Right lobe of liver (tissue), 6 donors: Measurements from ENCODE around the gene CRISP2. TPM values are rescaled to one million over a fixed set of nuclear protein-coding genes. Genes with fewer than 3 reads are reported as not detected.

Experiments used
- ATAC-seq, 4 donors: fragments of 200-7000 bp; cut with Tn5 transposase; one replicate each; pipeline ENCODE4 v1.9.1; 2020; ENCODE audit warnings: mild to moderate bottlenecking in 4 of 4, moderate library complexity in 4 of 4
- DNase-seq, 3 donors: peaks; one replicate each; pipeline ENCODE4 v3.0.0-alpha.2; 2020
- H3K27ac ChIP-seq, 3 donors: fragments of 200-600 bp; one replicate each; pipeline ENCODE4 v1.8.0; 2022
- H3K27me3 ChIP-seq, 2 donors: fragments of 200-600 bp; one replicate each; pipeline ENCODE4 v1.8.0; 2022
- H3K36me3 ChIP-seq, 4 donors: fragments of 200-600 bp; sonication (generic) in 1 of 4; one replicate each; pipeline versions ENCODE4 v1.5.1 to v1.8.0; 2017 to 2022; ENCODE audit warnings: control low read depth in 1 of 4
- H3K4me1 ChIP-seq, 4 donors: fragments of 200-600 bp; sonication (generic) in 1 of 4; one replicate each; pipeline versions ENCODE4 v1.5.1 to v1.8.0; 2017 to 2022; ENCODE audit warnings: control low read depth in 1 of 4
- H3K4me3 ChIP-seq, 3 donors: fragments of 200-600 bp; one replicate each; pipeline ENCODE4 v1.8.0; 2022
- H3K9me3 ChIP-seq, 4 donors: fragments of 200-600 bp; sonication (generic) in 1 of 4; one replicate each; pipeline versions ENCODE4 v1.5.1 to v1.8.0; 2017 to 2022; ENCODE audit warnings: control low read depth in 1 of 4
- CTCF ChIP-seq, 4 donors: fragments of 200-600 bp in 3 of 4; fragments of 450-650 bp in 1 of 4; IDR thresholded peaks; one replicate each; pipeline versions ENCODE4 v1.5.1 to v1.8.0; 2016 to 2022; ENCODE audit warnings: antibody characterized with exemption in 4 of 4, mild to moderate bottlenecking in 2 of 4
- POLR2A ChIP-seq: fragments of 450-650 bp; IDR thresholded peaks from one replicate; pipeline ENCODE4 v1.6.1; 2017; ENCODE audit warnings: antibody characterized with exemption, mild to moderate bottlenecking
- WGBS: methylation state at CpG from one replicate; pipeline ENCODE4 v1.1.6; 2018; ENCODE audit warnings: low coverage, low lambda C conversion rate; ENCODE audit not compliant: insufficient coverage; ENCODE audit errors: missing lambda C conversion rate; 5-methylcytosine and 5-hydroxymethylcytosine counted together
- intact Hi-C, 2 donors: fragments of 100-400 bp; cut with DNase I; formaldehyde crosslinking; loops; one replicate each; pipeline versions ENCODE4 v1.11.2 to v1.14.1; 2022
- long read RNA-seq: library from polyadenylated mRNA; unstranded; transcript quantifications from one replicate; pipeline ENCODE4 v2.0.0, GENCODE V29; 2019
- total RNA-seq, 6 experiments: library from RNA; depleted of rRNA in 2 of 6; stranded (reverse); fragments of >200 nt in 2 of 6; fragmentation: NEBNext Ultra II Directional in 3 of 6; extraction: Animal tissue kit (Norgen Biotek cat#: 25700) in 3 of 6; gene quantifications; one replicate each; pipeline versions ENCODE4 v1.1.0 to v1.2.4, GENCODE V29; 2016 to 2023
- donor health status: DM: no; HTN: yes; CAD: no.
- donor health status: DM: no; HTN: no; CAD: no.
- donor health status: DM: no; HTN: no; CAD: no.
- donor health status: DM: no; HTN: yes; CAD: no.
- donor health status: DM: no; HTN: yes; CAD: no.

Gene CRISP2, protein sequence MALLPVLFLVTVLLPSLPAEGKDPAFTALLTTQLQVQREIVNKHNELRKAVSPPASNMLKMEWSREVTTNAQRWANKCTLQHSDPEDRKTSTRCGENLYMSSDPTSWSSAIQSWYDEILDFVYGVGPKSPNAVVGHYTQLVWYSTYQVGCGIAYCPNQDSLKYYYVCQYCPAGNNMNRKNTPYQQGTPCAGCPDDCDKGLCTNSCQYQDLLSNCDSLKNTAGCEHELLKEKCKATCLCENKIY
- total RNA-seq, result not detected
- long read RNA-seq, result 0 reads

DNA sequence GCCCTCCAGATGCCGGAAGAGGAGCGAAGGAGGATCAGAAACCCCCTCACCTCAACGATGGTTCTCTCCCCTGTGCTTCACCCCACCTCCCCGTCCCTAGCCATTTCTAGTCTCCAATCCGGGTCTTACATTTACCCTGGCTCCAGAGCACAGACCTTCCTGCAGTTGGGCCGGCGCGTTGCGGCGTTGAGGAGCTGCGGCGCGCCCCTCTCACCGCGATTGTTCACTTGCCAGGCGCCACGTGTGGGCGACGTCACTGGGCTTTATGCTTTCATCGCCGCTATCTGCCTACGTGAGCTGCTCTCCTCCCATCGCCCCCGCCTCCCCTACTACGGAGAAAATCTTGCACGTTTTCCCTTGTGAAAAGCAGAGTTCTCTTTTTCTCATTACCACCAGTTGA is at the start of gene CRISP2:
TSS of gene CRISP2 (minus strand) at position 198 of the 400 bp plus-strand sequence. CDS start 4,347 bp downstream, outside the sequence.
- no peak within 1 kb of the TSS for H3K4me3 ChIP-seq
- ATAC-seq, result no peak
- no peak for DNase-seq

GRCh38 chr6:49744259-49744658 is 30.9 kb upstream of the CRISP2 start, which contains the start of gene CRISP3:
Gene CRISP3 (minus strand): TSS chr6:49744388. CDS start chr6:49744367, 21 bp downstream.
- TF ChIP-seq CTCF (IDR thresholded peaks at IDR 0.05) (no peak), POLR2A (no peak)

More for the DNA sequence above, at the start of gene CRISP2:
- intact Hi-C loops, result no loop called here
- 27% methylated on average over 21 of the region's 26 CpGs for WGBS
- no peak within 1 kb of the TSS for H3K27ac ChIP-seq
- H3K36me3 ChIP-seq, result no peaks in the 10 kb centered on the region
- no peak for TF ChIP-seq POLR2A
- no peak for TF ChIP-seq CTCF (IDR thresholded peaks at IDR 0.05)
- no peaks in the 10 kb centered on the region for H3K27me3 ChIP-seq
- no peaks in the 10 kb centered on the region for H3K4me1 ChIP-seq
- no peaks in the 10 kb centered on the region for H3K9me3 ChIP-seq

DNA sequence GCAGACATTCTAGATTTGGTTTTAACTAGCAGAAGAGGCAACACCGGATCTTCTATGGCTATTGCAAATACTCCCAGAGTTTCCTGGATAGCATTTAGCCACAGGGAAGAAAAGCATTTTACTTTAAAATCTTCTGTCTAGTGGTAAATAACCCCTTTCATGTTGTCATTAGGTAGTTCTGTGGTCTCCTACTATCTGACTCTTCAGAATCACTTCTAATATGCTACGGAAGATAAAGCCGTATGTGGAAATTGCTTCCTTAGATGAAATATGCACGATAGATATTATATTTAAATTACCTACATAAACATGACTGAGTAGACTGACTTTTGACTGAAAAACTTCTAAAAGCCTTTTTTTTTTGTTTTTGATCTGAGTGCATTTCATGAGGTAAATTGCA is 30.1 kb upstream of the CRISP2 start:
- WGBS, result 78% methylated on average over 4 of the region's 4 CpGs
- DNase-seq, result no peak
- ATAC-seq, result no peak
- no peaks in the 10 kb centered on the region for H3K36me3 ChIP-seq
- TF ChIP-seq CTCF (IDR thresholded peaks at IDR 0.05) (no peak), POLR2A (no peak)
- H3K9me3 ChIP-seq, result no peaks in the 10 kb centered on the region
- H3K4me1 ChIP-seq, result no peaks in the 10 kb centered on the region
- H3K27me3 ChIP-seq, result no peaks in the 10 kb centered on the region
- intact Hi-C loops, result no loop called here
- H3K27ac ChIP-seq, result no peak overlapping the region
- H3K4me3 ChIP-seq, result no peak overlapping the region

More at GRCh38 chr6:49744259-49744658, 30.9 kb upstream of the CRISP2 start, which contains the start of gene CRISP3:
- Histone ChIP-seq H3K27me3 (no peaks in the 10 kb centered on the region), H3K36me3 (no peaks in the 10 kb centered on the region), H3K27ac (no peak within 1 kb of the TSS), H3K4me1 (no peaks in the 10 kb centered on the region), H3K4me3 (no peak within 1 kb of the TSS), H3K9me3 (no peaks in the 10 kb centered on the region)
- no peak for ATAC-seq
- DNase-seq, result no peak
- intact Hi-C loops, result no loop called here
- 13% methylated on average over 1 of the region's 1 CpG for WGBS

DNA sequence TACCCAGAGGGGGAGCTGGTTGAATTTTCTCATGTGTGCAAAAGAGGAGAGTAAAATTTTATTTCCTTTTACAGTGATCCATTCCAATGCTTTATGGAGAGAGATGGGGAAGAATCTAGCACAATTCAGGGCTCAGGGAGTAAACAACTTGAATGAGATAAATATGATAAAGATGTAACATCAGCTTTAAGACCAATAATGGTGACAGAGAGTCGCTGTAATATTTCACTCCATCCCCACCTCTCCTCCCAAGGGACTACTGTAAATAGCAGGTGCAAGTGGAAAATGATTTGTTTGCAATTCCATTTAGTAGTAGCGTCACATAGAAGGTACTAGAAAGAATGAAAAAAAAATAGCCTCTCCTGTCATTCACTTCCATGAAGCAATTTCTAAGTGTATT is 26.1 kb upstream of the CRISP2 start:
- H3K27ac ChIP-seq, result no peak overlapping the region
- ATAC-seq (no peak), DNase-seq (no peak)
- H3K36me3 ChIP-seq, result no peaks in the 10 kb centered on the region
- WGBS, result 61% methylated on average over 2 of the region's 2 CpGs
- no peaks in the 10 kb centered on the region for H3K9me3 ChIP-seq
- no peaks in the 10 kb centered on the region for H3K4me1 ChIP-seq
- H3K4me3 ChIP-seq, result no peak overlapping the region
- no peak for TF ChIP-seq POLR2A
- no peak for TF ChIP-seq CTCF (IDR thresholded peaks at IDR 0.05)
- H3K27me3 ChIP-seq, result no peaks in the 10 kb centered on the region
- intact Hi-C loops, result no loop called here
